Measurements from ENCODE around the gene POLR3C. TPM values are rescaled to one million over a fixed set of nuclear protein-coding genes. Genes with fewer than 3 reads are reported as not detected.

POLR3C gene
- total RNA-seq, 1 donor: 29.9 TPM

DNA sequence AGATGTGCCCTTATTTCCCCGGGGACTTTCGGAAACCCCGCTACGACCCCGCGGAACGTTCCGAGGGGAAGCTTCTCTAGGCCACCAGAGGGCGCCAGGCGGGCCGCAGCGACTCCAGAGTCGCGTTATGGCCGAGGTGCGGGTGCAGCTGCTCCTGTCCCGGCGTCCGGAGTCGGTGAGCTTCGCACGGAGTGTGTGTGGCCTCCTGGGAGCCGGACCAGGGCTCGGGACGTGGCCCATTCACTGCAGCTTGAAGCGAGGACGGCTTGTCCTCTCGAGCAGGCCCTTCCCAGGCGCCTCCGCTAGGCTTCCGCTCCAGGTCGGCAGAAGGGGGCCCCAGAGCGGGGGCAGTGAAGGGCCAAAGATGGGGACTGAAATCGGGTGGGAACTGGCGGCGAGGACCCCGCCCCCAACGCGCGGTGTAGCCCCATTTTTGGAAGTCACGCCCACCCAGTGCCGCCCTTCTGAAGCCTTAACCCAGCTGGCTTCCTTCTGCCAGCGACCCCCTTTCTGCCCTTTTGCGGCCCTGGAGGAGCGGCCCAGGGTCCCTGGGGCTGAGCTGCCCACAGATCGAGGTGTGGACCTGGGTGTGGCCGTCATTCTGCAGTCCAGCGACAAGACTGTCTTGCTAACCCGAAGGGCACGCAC lies 21.6 kb downstream of the POLR3C start, which contains the start of gene NUDT17:
Gene NUDT17 (plus strand): TSS at position 117 of the 648 bp plus-strand sequence. CDS start 11 bp downstream, at position 128.
- Histone ChIP-seq H3K9me3 (ENCODE audit: low read depth, low read length) (no peaks in the 10 kb centered on the region), H3K4me3 (ENCODE audit: low read length) (peak within 1 kb of the TSS; percentile 58), H3K4me1 (ENCODE audit: insufficient read depth, low read length) (peaks cover 17% of the 10 kb centered on the region), H3K27me3 (ENCODE audit: insufficient read depth, low read length) (no peaks in the 10 kb centered on the region)

GRCh38 chr1:145846201-145846612 lies 22.2 kb downstream of the POLR3C start:
- Histone ChIP-seq H3K4me1 (ENCODE audit: insufficient read depth, low read length) (peaks cover 17% of the 10 kb centered on the region), H3K4me3 (ENCODE audit: low read length) (peak overlapping the region; percentile 58), H3K27me3 (ENCODE audit: insufficient read depth, low read length) (no peaks in the 10 kb centered on the region), H3K9me3 (ENCODE audit: low read depth, low read length) (no peaks in the 10 kb centered on the region)

- H3K4me1 ChIP-seq (ENCODE audit: insufficient read depth, low read length): peaks cover 17% of the 10 kb centered on the region
- H3K9me3 ChIP-seq (ENCODE audit: low read depth, low read length): no peaks in the 10 kb centered on the region
- H3K27me3 ChIP-seq (ENCODE audit: insufficient read depth, low read length): no peaks in the 10 kb centered on the region
- no peak overlapping the region for H3K4me3 ChIP-seq (ENCODE audit: low read length)
Measured at GRCh38 chr1:145847827-145848226, 23.8 kb downstream of the POLR3C start.

GRCh38 chr1:145849356-145850160 lies 25.6 kb downstream of the POLR3C start:
- H3K4me1 ChIP-seq (ENCODE audit: insufficient read depth, low read length): peaks cover 17% of the 10 kb centered on the region
- H3K27me3 ChIP-seq (ENCODE audit: insufficient read depth, low read length): no peaks in the 10 kb centered on the region
- H3K9me3 ChIP-seq (ENCODE audit: low read depth, low read length): no peaks in the 10 kb centered on the region
- no peak overlapping the region for H3K4me3 ChIP-seq (ENCODE audit: low read length)

DNA sequence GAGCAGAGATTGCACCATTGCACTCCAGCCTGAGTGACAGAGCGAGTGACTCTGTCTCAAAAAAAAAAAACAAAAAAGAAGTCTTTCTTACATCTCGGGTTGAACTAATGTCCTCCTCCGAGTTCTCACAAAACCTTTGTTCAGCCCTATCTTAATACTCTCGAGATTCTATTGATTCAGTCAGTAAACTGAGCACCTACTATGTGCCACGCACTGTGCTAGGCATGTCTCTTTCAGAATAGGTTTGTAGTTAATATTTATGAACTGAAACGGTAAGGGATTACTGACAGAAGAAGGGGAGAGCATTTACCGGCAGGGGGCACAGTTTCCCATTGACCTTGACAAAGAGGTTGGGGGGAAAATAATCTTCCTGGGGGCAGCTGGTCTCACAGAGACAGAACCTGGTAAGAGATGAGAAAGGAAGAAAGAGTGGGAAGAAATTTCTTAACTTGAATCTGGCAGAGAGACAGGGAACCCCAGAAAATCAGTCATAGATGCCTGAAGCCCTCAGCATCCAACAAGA lies 31.5 kb downstream of the POLR3C start:
- H3K27me3 ChIP-seq (ENCODE audit: insufficient read depth, low read length): no peaks in the 10 kb centered on the region
- no peak overlapping the region for H3K4me3 ChIP-seq (ENCODE audit: low read length)

GRCh38 chr1:145857170-145857569 lies 33.2 kb downstream of the POLR3C start:
- H3K27me3 ChIP-seq (ENCODE audit: insufficient read depth, low read length): no peaks in the 10 kb centered on the region
- H3K9me3 ChIP-seq (ENCODE audit: low read depth, low read length): no peaks in the 10 kb centered on the region
- no peak overlapping the region for H3K4me3 ChIP-seq (ENCODE audit: low read length)
- peaks cover 13% of the 10 kb centered on the region for H3K4me1 ChIP-seq (ENCODE audit: insufficient read depth, low read length)

More for the DNA sequence above, 31.5 kb downstream of the POLR3C start:
- Histone ChIP-seq H3K4me1 (ENCODE audit: insufficient read depth, low read length) (peaks cover 13% of the 10 kb centered on the region), H3K9me3 (ENCODE audit: low read depth, low read length) (no peaks in the 10 kb centered on the region)

GRCh38 chr1:145858238-145858900 lies 34.4 kb downstream of the POLR3C start:
- H3K4me3 ChIP-seq (ENCODE audit: low read length): peak overlapping the region; percentile 88
- H3K9me3 ChIP-seq (ENCODE audit: low read depth, low read length): no peaks in the 10 kb centered on the region
- no peaks in the 10 kb centered on the region for H3K27me3 ChIP-seq (ENCODE audit: insufficient read depth, low read length)
- peaks cover 13% of the 10 kb centered on the region for H3K4me1 ChIP-seq (ENCODE audit: insufficient read depth, low read length)

GRCh38 chr1:145858901-145859490 lies 35.0 kb downstream of the POLR3C start, which contains the start of gene PIAS3:
Gene PIAS3 (minus strand): TSS chr1:145859081. CDS start chr1:145858990, 91 bp downstream.
- peak within 1 kb of the TSS; percentile 88 for H3K4me3 ChIP-seq (ENCODE audit: low read length)
- peaks cover 13% of the 10 kb centered on the region for H3K4me1 ChIP-seq (ENCODE audit: insufficient read depth, low read length)
- no peaks in the 10 kb centered on the region for H3K27me3 ChIP-seq (ENCODE audit: insufficient read depth, low read length)
- H3K9me3 ChIP-seq (ENCODE audit: low read depth, low read length): no peaks in the 10 kb centered on the region

DNA sequence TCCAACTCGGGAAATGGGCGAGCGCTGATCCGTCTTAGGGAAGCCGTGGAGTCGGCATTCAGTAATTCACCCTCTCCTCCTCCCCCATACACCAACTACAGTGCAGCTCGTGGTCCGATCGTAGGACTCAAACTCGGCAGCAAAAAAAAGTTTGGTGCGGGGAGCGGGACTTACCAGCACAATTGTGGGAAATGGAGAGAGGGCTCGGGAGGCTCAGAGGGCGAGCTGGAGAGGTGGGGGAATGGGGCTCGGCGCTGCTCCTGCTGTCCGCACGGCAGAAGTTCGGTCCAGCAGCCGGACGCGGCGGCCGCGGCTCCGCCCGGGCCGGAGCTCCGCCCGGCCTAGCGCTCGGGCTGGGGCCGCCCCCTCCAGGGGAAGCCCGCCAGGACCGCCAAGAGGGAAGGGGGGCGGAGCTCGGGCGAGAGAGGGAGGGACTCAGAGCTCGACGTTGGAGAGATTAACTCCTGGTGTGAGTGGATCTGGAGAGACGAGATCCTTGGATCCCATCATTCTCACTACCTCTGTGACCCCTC lies 35.6 kb downstream of the POLR3C start:
- peaks cover 13% of the 10 kb centered on the region for H3K4me1 ChIP-seq (ENCODE audit: insufficient read depth, low read length)
- H3K9me3 ChIP-seq (ENCODE audit: low read depth, low read length): no peaks in the 10 kb centered on the region
- H3K4me3 ChIP-seq (ENCODE audit: low read length): peak overlapping the region; percentile 88
- no peaks in the 10 kb centered on the region for H3K27me3 ChIP-seq (ENCODE audit: insufficient read depth, low read length)

- Histone ChIP-seq H3K9me3 (ENCODE audit: low read depth, low read length) (no peaks in the 10 kb centered on the region), H3K27me3 (ENCODE audit: insufficient read depth, low read length) (no peaks in the 10 kb centered on the region), H3K4me1 (ENCODE audit: insufficient read depth, low read length) (peaks cover 5% of the 10 kb centered on the region), H3K4me3 (ENCODE audit: low read length) (no peak overlapping the region)
Measured at GRCh38 chr1:145863282-145864018, 39.5 kb downstream of the POLR3C start.

GRCh38 chr1:145868232-145868631 lies 44.2 kb downstream of the POLR3C start:
- Histone ChIP-seq H3K4me1 (ENCODE audit: insufficient read depth, low read length) (peaks cover 18% of the 10 kb centered on the region), H3K9me3 (ENCODE audit: low read depth, low read length) (no peaks in the 10 kb centered on the region), H3K4me3 (ENCODE audit: low read length) (no peak overlapping the region), H3K27me3 (ENCODE audit: insufficient read depth, low read length) (no peaks in the 10 kb centered on the region)

GRCh38 chr1:145871994-145872924 lies 48.3 kb downstream of the POLR3C start:
- Histone ChIP-seq H3K27me3 (ENCODE audit: insufficient read depth, low read length) (no peaks in the 10 kb centered on the region), H3K4me1 (ENCODE audit: insufficient read depth, low read length) (peaks cover 18% of the 10 kb centered on the region), H3K4me3 (ENCODE audit: low read length) (peak overlapping the region; percentile 34)

GRCh38 chr1:145874646-145875045 lies 50.6 kb downstream of the POLR3C start:
- H3K27me3 ChIP-seq (ENCODE audit: insufficient read depth, low read length): no peaks in the 10 kb centered on the region
- H3K4me3 ChIP-seq (ENCODE audit: low read length): no peak overlapping the region
- H3K9me3 ChIP-seq (ENCODE audit: low read depth, low read length): no peaks in the 10 kb centered on the region
- peaks cover 18% of the 10 kb centered on the region for H3K4me1 ChIP-seq (ENCODE audit: insufficient read depth, low read length)

More at GRCh38 chr1:145871994-145872924, 48.3 kb downstream of the POLR3C start:
- no peaks in the 10 kb centered on the region for H3K9me3 ChIP-seq (ENCODE audit: low read depth, low read length)
